IMR-90 (cell line): Measurements from ENCODE around the gene TCF7L1.

Experiments used
- FOS ChIP-seq: fragments of 150-350 bp; IDR thresholded peaks from 2 replicates; pipeline ENCODE4 v1.6.1; 2016; ENCODE audit warnings: low read depth, low read length
- MAFK ChIP-seq: IDR thresholded peaks from 2 replicates; pipeline ENCODE4 v1.6.1; 2012; ENCODE audit warnings: low read depth, low read length, improper control_type of control experiment
- POLR2A ChIP-seq: IDR thresholded peaks from 2 replicates; pipeline ENCODE4 v1.6.1; 2012; ENCODE audit warnings: mild to moderate bottlenecking, low read depth, low read length
- RCOR1 ChIP-seq: IDR thresholded peaks from 2 replicates; pipeline ENCODE4 v1.6.1; 2012; ENCODE audit warnings: mild to moderate bottlenecking, low read length, improper control_type of control experiment; ENCODE audit not compliant: insufficient replicate concordance
- TF ChIP-seq, protein P1 (sequence below): conservative IDR thresholded peaks from 2 replicates; pipeline ENCODE4 v1.5.1; 2012; ENCODE audit warnings: mild to moderate bottlenecking, low read depth, low read length, improper control_type of control experiment

- TF ChIP-seq, protein P1, sequence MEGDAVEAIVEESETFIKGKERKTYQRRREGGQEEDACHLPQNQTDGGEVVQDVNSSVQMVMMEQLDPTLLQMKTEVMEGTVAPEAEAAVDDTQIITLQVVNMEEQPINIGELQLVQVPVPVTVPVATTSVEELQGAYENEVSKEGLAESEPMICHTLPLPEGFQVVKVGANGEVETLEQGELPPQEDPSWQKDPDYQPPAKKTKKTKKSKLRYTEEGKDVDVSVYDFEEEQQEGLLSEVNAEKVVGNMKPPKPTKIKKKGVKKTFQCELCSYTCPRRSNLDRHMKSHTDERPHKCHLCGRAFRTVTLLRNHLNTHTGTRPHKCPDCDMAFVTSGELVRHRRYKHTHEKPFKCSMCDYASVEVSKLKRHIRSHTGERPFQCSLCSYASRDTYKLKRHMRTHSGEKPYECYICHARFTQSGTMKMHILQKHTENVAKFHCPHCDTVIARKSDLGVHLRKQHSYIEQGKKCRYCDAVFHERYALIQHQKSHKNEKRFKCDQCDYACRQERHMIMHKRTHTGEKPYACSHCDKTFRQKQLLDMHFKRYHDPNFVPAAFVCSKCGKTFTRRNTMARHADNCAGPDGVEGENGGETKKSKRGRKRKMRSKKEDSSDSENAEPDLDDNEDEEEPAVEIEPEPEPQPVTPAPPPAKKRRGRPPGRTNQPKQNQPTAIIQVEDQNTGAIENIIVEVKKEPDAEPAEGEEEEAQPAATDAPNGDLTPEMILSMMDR = no peak
- TF ChIP-seq POLR2A = no peak
- no peak for TF ChIP-seq MAFK
- TF ChIP-seq RCOR1 = no peak
- TF ChIP-seq FOS = no peak
Observed at GRCh38 chr2:85250045-85250444, 116.9 kb downstream of the TCF7L1 start.
